GM18868 (cell line): ENCODE results near the gene CLCNKB.

Experiments
- ATAC-seq: cut with Tn5 transposase; IDR thresholded peaks from one replicate; pipeline ENCODE4 v1.9.1; 2021; ENCODE audit warnings: mild to moderate bottlenecking, moderate library complexity; ENCODE audit not compliant: unreplicated experiment

CLCNKB gene

GRCh38 chr1:16072616-16073484 is 29.3 kb downstream of the CLCNKB start:
- ATAC-seq = no peak

DNA sequence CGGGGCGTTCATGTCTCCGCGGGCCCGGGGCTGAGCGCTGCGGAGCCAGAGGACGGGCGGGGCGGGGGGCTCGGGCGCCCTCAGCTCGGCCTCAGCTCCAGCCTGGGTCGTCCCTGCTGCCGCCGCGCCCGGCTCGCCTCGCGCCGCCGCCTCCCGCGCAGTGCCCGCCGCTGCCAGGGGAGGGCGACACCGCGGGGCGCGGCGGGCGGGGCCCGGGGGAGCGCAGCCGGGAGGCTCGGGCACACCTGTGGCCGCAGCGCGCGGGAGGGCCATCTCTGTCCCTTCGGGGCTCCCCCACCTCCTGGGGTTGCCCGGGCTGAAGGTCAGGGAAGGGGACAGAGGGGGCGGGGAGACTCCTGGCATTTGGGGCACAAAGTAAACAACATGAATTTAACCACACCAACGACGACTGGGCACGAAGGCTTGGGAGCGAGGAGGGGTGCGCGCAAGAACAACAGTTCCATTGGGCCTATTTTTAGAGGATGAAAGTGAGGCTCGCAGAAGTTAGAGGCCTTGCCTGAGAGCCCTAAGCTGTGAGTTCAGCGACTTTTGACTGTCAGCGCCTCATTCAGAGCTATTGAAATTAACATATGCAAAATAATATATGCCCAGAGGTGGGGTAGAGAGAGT is 30.0 kb downstream of the CLCNKB start, which contains the start of gene FAM131C:
FAM131C (minus strand) TSS at position 162 of the 630 bp plus-strand sequence. CDS start 209 bp downstream, outside the sequence.
- ATAC-seq = no peak

- no peak for ATAC-seq
Observed at GRCh38 chr1:16074217-16074616, 30.6 kb downstream of the CLCNKB start.

GRCh38 chr1:16075337-16076030 is 31.9 kb downstream of the CLCNKB start:
- ATAC-seq = no peak

DNA sequence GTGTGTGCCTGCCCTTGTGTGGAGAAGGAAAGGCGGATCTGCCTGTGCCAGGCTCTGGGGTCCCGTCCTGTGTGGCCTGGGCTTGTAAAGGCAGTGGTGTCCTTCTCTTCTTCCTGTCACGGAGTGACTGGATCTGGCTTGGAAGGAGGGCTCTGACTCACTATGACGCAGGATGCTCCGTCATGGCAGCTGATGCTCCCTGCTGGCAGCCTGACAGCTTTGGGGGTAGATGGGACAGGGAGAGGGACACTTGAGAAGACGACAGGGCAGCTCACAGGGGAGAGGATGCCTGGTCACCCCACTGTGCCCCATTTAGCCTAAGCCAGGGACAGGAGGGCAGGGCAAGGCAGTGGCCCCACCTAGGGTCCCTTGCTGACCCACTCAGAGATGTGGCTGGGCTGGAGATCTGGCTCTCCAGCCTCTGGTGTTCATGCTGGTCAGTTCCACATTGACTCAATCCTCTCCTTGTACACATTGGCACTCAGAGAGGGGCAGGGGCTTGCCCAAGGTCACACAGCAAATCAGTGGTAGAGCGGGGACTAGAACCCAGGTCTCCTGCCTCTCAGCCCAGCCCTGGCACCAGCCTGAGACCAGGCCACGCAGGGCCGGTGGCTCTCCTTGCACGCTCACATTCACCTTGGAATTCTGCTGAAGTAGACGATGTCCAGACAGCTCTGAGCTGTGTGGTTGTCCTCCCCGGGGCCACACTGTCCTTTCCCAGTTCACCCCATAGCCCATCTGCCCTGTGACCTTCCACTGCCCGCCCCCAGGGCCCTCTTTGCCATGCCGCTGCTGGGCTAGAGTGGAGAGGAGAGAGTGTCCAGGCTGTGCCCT is 32.7 kb downstream of the CLCNKB start:
- no peak for ATAC-seq

- no peak for ATAC-seq
Observed at GRCh38 chr1:16076865-16077238, 33.3 kb downstream of the CLCNKB start.

DNA sequence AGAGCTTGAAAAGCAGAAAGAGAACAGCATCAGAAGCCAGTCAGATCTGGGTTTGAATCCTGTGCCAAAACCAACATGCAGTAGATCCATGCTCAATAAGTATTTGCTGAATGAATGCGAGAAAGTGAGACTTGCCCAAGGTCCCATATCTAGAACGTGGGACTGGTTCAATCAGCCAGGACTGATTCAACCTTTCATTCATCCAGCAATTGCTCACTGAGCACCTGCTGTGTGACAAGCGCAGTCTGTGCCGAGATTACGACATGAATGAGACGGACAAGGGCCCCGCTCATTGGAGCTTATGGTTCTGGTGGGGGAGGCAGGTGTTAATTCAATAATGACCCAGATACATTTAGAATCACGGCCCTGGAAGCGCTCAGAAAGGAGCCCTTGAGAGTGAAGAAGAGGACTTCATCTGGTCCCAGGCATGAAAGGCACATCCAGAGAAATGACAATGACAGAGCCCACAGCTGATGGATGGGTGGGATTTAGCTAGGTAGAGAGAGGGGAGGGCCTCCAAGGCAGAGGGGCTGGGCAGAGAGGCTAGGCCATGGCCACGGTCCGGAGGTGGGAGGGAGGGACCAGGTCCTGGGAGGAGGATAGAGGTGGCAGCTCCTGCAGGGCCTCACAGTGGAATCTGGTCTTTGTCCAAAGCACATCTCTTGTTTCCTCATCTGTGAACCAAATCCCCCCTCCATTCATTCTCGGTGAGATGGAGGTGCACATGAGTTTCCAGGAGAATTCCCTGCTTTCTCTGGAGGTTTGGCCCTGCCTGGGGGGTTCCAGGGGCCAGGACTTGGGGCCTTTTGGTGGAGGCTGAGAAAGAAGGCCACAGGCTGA is 34.0 kb downstream of the CLCNKB start:
- ATAC-seq = no peak

- no peak for ATAC-seq
Observed at GRCh38 chr1:16078925-16079656, 35.5 kb downstream of the CLCNKB start.

GRCh38 chr1:16080422-16081150 is 37.0 kb downstream of the CLCNKB start:
- no peak for ATAC-seq

DNA sequence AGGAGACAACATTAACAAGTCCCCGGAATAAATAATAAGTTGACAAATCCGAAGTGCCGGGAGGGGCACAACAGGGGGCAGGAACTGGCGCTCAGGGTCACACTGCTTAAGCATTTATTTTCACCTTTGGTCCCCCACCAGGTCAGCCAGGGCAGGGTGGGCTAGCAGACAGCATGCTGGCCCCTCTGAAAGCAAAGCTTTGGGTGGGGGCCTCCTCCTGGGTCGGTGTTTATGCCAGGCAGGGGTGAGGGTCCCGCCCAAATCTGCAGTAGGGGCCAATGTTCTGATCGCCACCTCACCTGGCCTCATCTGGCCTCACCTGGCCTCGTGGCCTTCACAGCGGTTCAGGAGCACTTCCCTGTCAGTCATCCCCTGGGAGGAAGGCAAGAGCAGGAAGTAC is 38.1 kb downstream of the CLCNKB start:
- ATAC-seq = no peak

DNA sequence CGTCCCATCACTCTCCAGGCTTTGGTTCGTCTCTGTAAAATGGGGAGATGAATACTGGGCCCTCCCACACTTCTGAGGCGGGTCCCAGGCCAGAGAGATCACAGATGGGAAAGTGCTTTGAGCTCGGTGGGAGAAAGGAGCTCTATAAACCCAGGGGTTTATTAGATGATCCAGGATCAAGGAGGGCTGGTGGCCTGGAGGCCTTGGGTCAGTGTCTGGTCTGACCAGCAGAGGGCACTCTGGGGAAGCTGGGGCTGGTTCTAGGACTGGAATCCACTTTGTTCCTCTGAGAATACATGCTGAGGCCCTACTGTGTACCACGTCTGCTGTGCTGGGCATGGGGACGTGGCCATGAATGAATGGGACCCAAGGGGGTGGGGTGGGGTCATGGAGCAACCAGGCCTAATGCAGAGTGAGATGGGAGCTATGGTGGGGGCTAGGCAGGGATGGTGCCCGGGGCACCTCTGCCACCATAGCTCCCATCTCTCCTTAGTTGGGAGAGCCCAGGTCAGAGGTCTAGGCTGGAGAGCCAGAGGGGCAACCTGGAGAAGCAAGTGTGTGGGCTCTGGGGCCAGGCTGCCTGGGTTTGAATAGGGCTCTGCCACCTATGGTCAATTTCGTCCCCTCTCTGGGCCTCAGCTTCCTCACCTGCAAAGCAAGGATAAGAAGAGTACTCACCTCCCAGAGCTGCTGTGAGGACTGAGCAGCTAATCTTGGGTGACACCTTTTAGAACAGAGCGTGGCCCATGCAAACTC is 38.9 kb downstream of the CLCNKB start:
- ATAC-seq = no peak

GRCh38 chr1:16083486-16083885 is 39.9 kb downstream of the CLCNKB start:
- ATAC-seq = no peak

DNA sequence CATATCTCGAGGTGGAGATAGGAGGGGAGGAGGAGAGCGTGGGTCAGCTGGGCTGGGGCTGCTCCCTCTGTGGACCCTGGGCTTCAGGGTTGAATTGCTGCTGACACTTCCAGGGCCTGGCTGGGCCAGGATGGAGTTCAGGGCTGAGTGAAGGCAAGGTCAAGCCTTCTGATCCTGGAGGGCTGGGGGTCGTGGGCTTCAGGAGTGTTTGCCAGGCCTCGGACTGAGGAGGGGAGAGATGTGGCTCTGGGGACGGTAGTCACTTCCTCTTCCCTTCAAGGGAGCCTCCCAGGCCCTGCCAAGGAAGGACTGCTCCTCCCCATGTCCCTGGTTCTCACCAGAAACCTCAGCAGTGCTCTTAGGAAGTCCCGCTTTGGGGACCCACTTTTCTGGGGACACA is 41.9 kb downstream of the CLCNKB start:
- ATAC-seq = no peak

GRCh38 chr1:16087733-16088132 is 44.2 kb downstream of the CLCNKB start:
- no peak for ATAC-seq

DNA sequence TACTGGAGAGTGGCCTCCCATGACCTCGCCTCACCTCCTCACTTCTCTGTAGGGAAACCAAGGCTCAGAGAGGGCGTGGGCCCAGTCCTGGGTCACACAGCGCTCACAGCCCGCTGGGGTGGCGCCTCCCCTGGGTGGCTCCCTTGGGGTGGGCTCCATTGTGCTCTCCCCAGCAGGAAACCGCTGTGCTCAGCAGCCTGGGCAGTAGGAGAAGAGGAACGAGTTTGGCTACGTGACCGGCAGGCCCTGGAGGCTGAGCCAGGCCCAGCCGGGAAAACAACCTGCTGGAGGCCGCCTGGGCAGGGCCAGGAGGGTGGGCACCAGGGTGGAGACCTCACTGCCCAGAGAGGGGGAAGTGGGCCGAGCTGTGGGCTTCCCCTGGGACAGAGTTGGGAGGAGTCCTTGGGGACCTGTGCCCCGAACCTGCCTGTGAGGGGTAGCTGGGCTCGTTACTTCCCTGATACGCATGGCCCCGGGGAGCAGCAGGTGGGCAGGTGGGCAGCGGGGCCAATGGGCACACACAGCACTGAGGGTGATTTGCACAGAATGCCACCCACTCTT is 44.8 kb downstream of the CLCNKB start:
- ATAC-seq = no peak

GRCh38 chr1:16088996-16089395 is 45.4 kb downstream of the CLCNKB start:
- no peak for ATAC-seq

DNA sequence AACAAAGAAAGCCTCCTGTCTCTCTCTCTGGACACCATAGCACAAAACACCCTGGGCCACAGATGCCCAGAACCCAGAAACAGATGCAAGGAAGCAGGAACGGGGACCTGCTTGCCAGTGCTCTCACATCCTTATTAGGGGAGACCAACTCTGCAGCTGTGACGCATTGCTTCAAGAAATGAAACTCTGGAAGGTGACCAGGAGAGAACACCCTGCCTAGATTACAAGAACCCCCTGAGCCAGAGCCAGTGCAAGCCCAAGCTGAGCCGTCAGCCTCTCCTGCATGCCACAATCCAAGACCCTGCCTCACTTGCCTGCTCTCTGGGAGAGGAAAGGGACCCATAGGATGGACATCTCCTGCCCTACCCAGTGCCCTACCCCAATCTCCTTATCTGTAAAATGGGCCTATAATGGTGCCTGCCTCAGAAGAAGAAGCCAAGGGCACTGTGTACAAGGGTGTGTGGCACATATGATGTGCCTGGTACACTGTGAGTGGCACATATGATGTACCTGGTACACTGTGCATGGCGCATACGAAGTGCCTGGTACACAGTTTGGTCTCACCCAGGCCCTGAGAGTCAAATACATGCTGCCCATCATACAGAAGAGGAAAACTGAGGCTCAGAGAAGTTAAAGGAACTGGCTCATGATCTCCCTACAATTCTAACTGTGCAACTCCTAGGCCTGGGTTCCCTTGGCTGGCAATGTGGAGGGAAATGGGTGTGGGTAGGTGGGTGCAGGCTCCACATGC is 46.7 kb downstream of the CLCNKB start:
- no peak for ATAC-seq
